B cell (primary cell): ENCODE measurements around the gene FITM1.

Experiments used
- EZH2 ChIP-seq: IDR thresholded peaks from 2 replicates; pipeline ENCODE4 v1.6.1; 2012; ENCODE audit warnings: borderline replicate concordance, low read depth, mild to moderate bottlenecking, moderate library complexity, low read length; ENCODE audit not compliant: insufficient read depth, poor library complexity, severe bottlenecking
- TF ChIP-seq, protein P1 (sequence below): fragments of 200-600 bp; IDR thresholded peaks from one replicate; pipeline ENCODE4 v1.8.0; 2022; ENCODE audit warnings: antibody characterized with exemption, mild to moderate bottlenecking

- TF ChIP-seq, protein P1, sequence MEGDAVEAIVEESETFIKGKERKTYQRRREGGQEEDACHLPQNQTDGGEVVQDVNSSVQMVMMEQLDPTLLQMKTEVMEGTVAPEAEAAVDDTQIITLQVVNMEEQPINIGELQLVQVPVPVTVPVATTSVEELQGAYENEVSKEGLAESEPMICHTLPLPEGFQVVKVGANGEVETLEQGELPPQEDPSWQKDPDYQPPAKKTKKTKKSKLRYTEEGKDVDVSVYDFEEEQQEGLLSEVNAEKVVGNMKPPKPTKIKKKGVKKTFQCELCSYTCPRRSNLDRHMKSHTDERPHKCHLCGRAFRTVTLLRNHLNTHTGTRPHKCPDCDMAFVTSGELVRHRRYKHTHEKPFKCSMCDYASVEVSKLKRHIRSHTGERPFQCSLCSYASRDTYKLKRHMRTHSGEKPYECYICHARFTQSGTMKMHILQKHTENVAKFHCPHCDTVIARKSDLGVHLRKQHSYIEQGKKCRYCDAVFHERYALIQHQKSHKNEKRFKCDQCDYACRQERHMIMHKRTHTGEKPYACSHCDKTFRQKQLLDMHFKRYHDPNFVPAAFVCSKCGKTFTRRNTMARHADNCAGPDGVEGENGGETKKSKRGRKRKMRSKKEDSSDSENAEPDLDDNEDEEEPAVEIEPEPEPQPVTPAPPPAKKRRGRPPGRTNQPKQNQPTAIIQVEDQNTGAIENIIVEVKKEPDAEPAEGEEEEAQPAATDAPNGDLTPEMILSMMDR = no peak
- TF ChIP-seq EZH2 = no peak
Measured at GRCh38 chr14:24093207-24093900, 37.1 kb upstream of the FITM1 start.
